Glutamatergic neuron (in vitro differentiated cells): ENCODE results near the gene OGT. TPM values are rescaled to one million over a fixed set of nuclear protein-coding genes. Genes with fewer than 3 reads are reported as not detected.

Experiments
- DNase-seq: peaks from one replicate; pipeline ENCODE4 v3.0.0; 2022
- H3K27ac Mint-ChIP-seq: one replicate; pipeline ENCODE4 v1.8.0; 2020; ENCODE audit warnings: mild to moderate bottlenecking, mixed read lengths, inconsistent platforms; ENCODE audit not compliant: unreplicated experiment
- H3K27me3 Mint-ChIP-seq: one replicate; pipeline ENCODE4 v1.8.0; 2020; ENCODE audit warnings: mild to moderate bottlenecking, moderate library complexity, mixed read lengths, inconsistent platforms; ENCODE audit not compliant: unreplicated experiment
- H3K36me3 Mint-ChIP-seq: one replicate; pipeline ENCODE4 v1.8.0; 2020; ENCODE audit warnings: mild to moderate bottlenecking, mixed read lengths, inconsistent platforms; ENCODE audit not compliant: unreplicated experiment
- H3K4me1 Mint-ChIP-seq: one replicate; pipeline ENCODE4 v1.8.0; 2020; ENCODE audit warnings: mild to moderate bottlenecking, low read depth, mixed read lengths, inconsistent platforms; ENCODE audit not compliant: unreplicated experiment
- H3K4me3 Mint-ChIP-seq: one replicate; pipeline ENCODE4 v1.8.0; 2020; ENCODE audit warnings: mild to moderate bottlenecking, mixed read lengths, inconsistent platforms; ENCODE audit not compliant: unreplicated experiment
- H3K9me3 Mint-ChIP-seq: one replicate; pipeline ENCODE4 v1.8.0; 2020; ENCODE audit warnings: mild to moderate bottlenecking, moderate library complexity, mixed read lengths, inconsistent platforms; ENCODE audit not compliant: unreplicated experiment
- CTCF ChIP-seq: fragments of 200-600 bp; sonication (generic); IDR thresholded peaks from one replicate; pipeline ENCODE4 v1.5.0; 2021; ENCODE audit not compliant: partially characterized antibody, unreplicated experiment
- total RNA-seq: library from RNA; stranded (reverse); fragmentation: NEBNext Ultra II Directional; extraction: Animal tissue kit (Norgen Biotek cat#: 25700); gene quantifications from one replicate; pipeline ENCODE4 v1.2.1, GENCODE V29; 2021; ENCODE audit not compliant: unreplicated experiment

OGT gene
- total RNA-seq, 1 donor from 2014 or later = 185 TPM

DNA sequence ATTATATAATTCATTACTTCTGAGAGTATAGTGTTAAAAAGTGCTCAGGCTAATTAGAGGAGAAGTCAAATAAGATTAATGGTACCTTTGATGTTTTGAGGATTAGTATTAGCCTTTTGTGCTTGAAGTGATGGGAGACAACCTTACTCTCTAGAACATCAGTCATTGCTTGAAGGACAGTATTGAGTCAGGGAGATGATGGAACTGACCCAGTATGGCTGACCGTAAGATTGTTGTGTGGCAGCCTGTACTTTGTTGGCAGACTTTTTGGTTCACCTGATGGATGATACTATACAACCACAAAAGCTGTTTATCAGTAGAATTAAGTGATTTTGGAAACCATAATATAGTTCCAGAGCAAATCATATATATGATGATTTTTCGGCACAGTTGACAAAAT, 9.9 kb downstream of the OGT start:
- no peak for TF ChIP-seq CTCF
- H3K27me3 Mint-ChIP-seq = no peaks in the 10 kb centered on the region
- no peaks in the 10 kb centered on the region for H3K36me3 Mint-ChIP-seq

DNA sequence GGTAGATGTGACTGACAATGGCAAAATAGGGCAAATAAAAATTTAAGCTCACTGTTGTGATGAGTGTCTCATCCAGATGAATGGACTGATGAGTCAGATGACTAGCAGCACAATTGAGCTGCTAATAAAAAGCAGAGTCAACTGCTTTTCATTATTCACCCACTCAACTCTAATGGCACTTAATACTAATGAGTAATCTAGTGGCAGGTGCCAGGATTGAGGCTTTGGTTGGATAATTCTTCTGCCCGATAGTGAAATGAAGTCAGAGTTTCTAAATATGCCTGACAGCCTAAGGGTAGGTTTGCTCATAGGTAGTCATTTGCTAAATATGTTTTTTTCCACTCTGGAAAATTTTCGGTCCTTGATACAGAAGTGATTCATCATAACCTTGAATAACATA, 10.4 kb downstream of the OGT start:
- Mint-ChIP-seq H3K4me1 (peaks cover 6% of the 10 kb centered on the region), H3K27me3 (no peaks in the 10 kb centered on the region), H3K9me3 (no peaks in the 10 kb centered on the region)

More for the DNA sequence above, 9.9 kb downstream of the OGT start:
- DNase-seq = no peak
- peaks cover 6% of the 10 kb centered on the region for H3K4me1 Mint-ChIP-seq
- no peak overlapping the region for H3K27ac Mint-ChIP-seq
- no peaks in the 10 kb centered on the region for H3K9me3 Mint-ChIP-seq
- no peak overlapping the region for H3K4me3 Mint-ChIP-seq

GRCh38 chrX:71545364-71545763, 12.5 kb downstream of the OGT start:
- Mint-ChIP-seq H3K27ac (no peak overlapping the region), H3K27me3 (no peaks in the 10 kb centered on the region), H3K9me3 (no peaks in the 10 kb centered on the region), H3K36me3 (no peaks in the 10 kb centered on the region), H3K4me3 (no peak overlapping the region), H3K4me1 (peaks cover 6% of the 10 kb centered on the region)
- no peak for TF ChIP-seq CTCF
- DNase-seq = no peak

More for the DNA sequence above, 10.4 kb downstream of the OGT start:
- TF ChIP-seq CTCF = no peak
- no peak overlapping the region for H3K27ac Mint-ChIP-seq
- no peaks in the 10 kb centered on the region for H3K36me3 Mint-ChIP-seq
- H3K4me3 Mint-ChIP-seq = no peak overlapping the region
- DNase-seq = no peak

- no peaks in the 10 kb centered on the region for H3K9me3 Mint-ChIP-seq
Observed at GRCh38 chrX:71546879-71547278, 14.0 kb downstream of the OGT start.

GRCh38 chrX:71547339-71547738, 14.4 kb downstream of the OGT start:
- H3K27me3 Mint-ChIP-seq = no peaks in the 10 kb centered on the region
- DNase-seq = no peak
- no peak overlapping the region for H3K4me3 Mint-ChIP-seq
- TF ChIP-seq CTCF = no peak
- no peaks in the 10 kb centered on the region for H3K4me1 Mint-ChIP-seq
- no peak overlapping the region for H3K27ac Mint-ChIP-seq
- H3K36me3 Mint-ChIP-seq = no peaks in the 10 kb centered on the region
- H3K9me3 Mint-ChIP-seq = no peaks in the 10 kb centered on the region

More at GRCh38 chrX:71546879-71547278, 14.0 kb downstream of the OGT start:
- no peaks in the 10 kb centered on the region for H3K36me3 Mint-ChIP-seq
- no peak for TF ChIP-seq CTCF
- DNase-seq = no peak
- no peak overlapping the region for H3K4me3 Mint-ChIP-seq
- H3K27me3 Mint-ChIP-seq = no peaks in the 10 kb centered on the region
- no peaks in the 10 kb centered on the region for H3K4me1 Mint-ChIP-seq
- H3K27ac Mint-ChIP-seq = no peak overlapping the region
